ENCODE measurements around the gene DENND5A.

Gene DENND5A

GRCh38 chr11:9151631-9152030, 113.5 kb downstream of the DENND5A start:
- TF ChIP-seq EZH2phosphoT487 (IDR thresholded peaks at IDR 0.05; ENCODE audit: borderline replicate concordance, low read length) = no peak
- TF ChIP-seq CTCF (IDR thresholded peaks at IDR 0.05; ENCODE audit: low read depth, low read length, poor library complexity, severe bottlenecking) = no peak
- Histone ChIP-seq H3K27ac (ENCODE audit: low read depth, low read length) (no peak overlapping the region), H3K4me2 (ENCODE audit: low read length) (no peak overlapping the region), H3K27me3 (ENCODE audit: control insufficient read depth, low read length) (no peaks in the 10 kb centered on the region), H3K4me1 (ENCODE audit: control insufficient read depth, low read length) (no peaks in the 10 kb centered on the region), H3K9me3 (ENCODE audit: control insufficient read depth, insufficient read depth, low read length) (no peaks in the 10 kb centered on the region), H3K79me2 (ENCODE audit: control insufficient read depth, low read length) (no peaks in the 10 kb centered on the region), H3K4me3 (ENCODE audit: low read length) (no peak overlapping the region), H4K20me1 (ENCODE audit: control insufficient read depth, insufficient read depth, low read depth, low read length) (no peaks in the 10 kb centered on the region), H3K36me3 (ENCODE audit: control insufficient read depth, low read length) (no peaks in the 10 kb centered on the region), H3F3A (ENCODE audit: control insufficient read depth, insufficient read depth) (no peaks in the 10 kb centered on the region), H3K9me2 (replicated peaks; ENCODE audit: control insufficient read depth, low read length) (no peaks in the 10 kb centered on the region)

- no peaks in the 10 kb centered on the region for H3K4me1 ChIP-seq (ENCODE audit: control insufficient read depth, low read length)
- no peak overlapping the region for H3K4me2 ChIP-seq (ENCODE audit: low read length)
- H3K27me3 ChIP-seq (ENCODE audit: control insufficient read depth, low read length) = no peaks in the 10 kb centered on the region
- no peaks in the 10 kb centered on the region for H3F3A ChIP-seq (ENCODE audit: control insufficient read depth, insufficient read depth)
- TF ChIP-seq CTCF (IDR thresholded peaks at IDR 0.05; ENCODE audit: low read depth, low read length, poor library complexity, severe bottlenecking) = no peak
- TF ChIP-seq EZH2phosphoT487 (IDR thresholded peaks at IDR 0.05; ENCODE audit: borderline replicate concordance, low read length) = no peak
- no peaks in the 10 kb centered on the region for H3K79me2 ChIP-seq (ENCODE audit: control insufficient read depth, low read length)
- no peaks in the 10 kb centered on the region for H3K9me3 ChIP-seq (ENCODE audit: control insufficient read depth, insufficient read depth, low read length)
- H3K36me3 ChIP-seq (ENCODE audit: control insufficient read depth, low read length) = no peaks in the 10 kb centered on the region
- no peaks in the 10 kb centered on the region for H3K9me2 ChIP-seq (replicated peaks; ENCODE audit: control insufficient read depth, low read length)
- H3K27ac ChIP-seq (ENCODE audit: low read depth, low read length) = no peak overlapping the region
- no peak overlapping the region for H3K4me3 ChIP-seq (ENCODE audit: low read length)
- H4K20me1 ChIP-seq (ENCODE audit: control insufficient read depth, insufficient read depth, low read depth, low read length) = no peaks in the 10 kb centered on the region
Measured at GRCh38 chr11:9150926-9151325, 114.2 kb downstream of the DENND5A start.

- TF ChIP-seq EZH2phosphoT487 (IDR thresholded peaks at IDR 0.05; ENCODE audit: borderline replicate concordance, low read length) (no peak), CTCF (IDR thresholded peaks at IDR 0.05; ENCODE audit: low read depth, low read length, poor library complexity, severe bottlenecking) (no peak)
- Histone ChIP-seq H3F3A (ENCODE audit: control insufficient read depth, insufficient read depth) (no peaks in the 10 kb centered on the region), H3K27ac (ENCODE audit: low read depth, low read length) (no peak overlapping the region), H3K79me2 (ENCODE audit: control insufficient read depth, low read length) (no peaks in the 10 kb centered on the region), H3K9me2 (replicated peaks; ENCODE audit: control insufficient read depth, low read length) (no peaks in the 10 kb centered on the region), H3K4me2 (ENCODE audit: low read length) (no peak overlapping the region), H3K27me3 (ENCODE audit: control insufficient read depth, low read length) (no peaks in the 10 kb centered on the region), H4K20me1 (ENCODE audit: control insufficient read depth, insufficient read depth, low read depth, low read length) (no peaks in the 10 kb centered on the region), H3K9me3 (ENCODE audit: control insufficient read depth, insufficient read depth, low read length) (no peaks in the 10 kb centered on the region), H3K4me3 (ENCODE audit: low read length) (no peak overlapping the region), H3K4me1 (ENCODE audit: control insufficient read depth, low read length) (no peaks in the 10 kb centered on the region), H3K36me3 (ENCODE audit: control insufficient read depth, low read length) (no peaks in the 10 kb centered on the region)
Measured at GRCh38 chr11:9150501-9150900, 114.6 kb downstream of the DENND5A start.

- no peaks in the 10 kb centered on the region for H3K36me3 ChIP-seq (ENCODE audit: control insufficient read depth, low read length)
- H3K9me2 ChIP-seq (replicated peaks; ENCODE audit: control insufficient read depth, low read length) = no peaks in the 10 kb centered on the region
- H3K4me1 ChIP-seq (ENCODE audit: control insufficient read depth, low read length) = no peaks in the 10 kb centered on the region
- H3K27ac ChIP-seq (ENCODE audit: low read depth, low read length) = no peak overlapping the region
- TF ChIP-seq EZH2phosphoT487 (IDR thresholded peaks at IDR 0.05; ENCODE audit: borderline replicate concordance, low read length) = no peak
- no peak for TF ChIP-seq CTCF (IDR thresholded peaks at IDR 0.05; ENCODE audit: low read depth, low read length, poor library complexity, severe bottlenecking)
- no peaks in the 10 kb centered on the region for H3K27me3 ChIP-seq (ENCODE audit: control insufficient read depth, low read length)
- H3K4me2 ChIP-seq (ENCODE audit: low read length) = no peak overlapping the region
- H3K9me3 ChIP-seq (ENCODE audit: control insufficient read depth, insufficient read depth, low read length) = no peaks in the 10 kb centered on the region
- no peaks in the 10 kb centered on the region for H4K20me1 ChIP-seq (ENCODE audit: control insufficient read depth, insufficient read depth, low read depth, low read length)
- no peak overlapping the region for H3K4me3 ChIP-seq (ENCODE audit: low read length)
- H3K79me2 ChIP-seq (ENCODE audit: control insufficient read depth, low read length) = no peaks in the 10 kb centered on the region
- H3F3A ChIP-seq (ENCODE audit: control insufficient read depth, insufficient read depth) = no peaks in the 10 kb centered on the region
Measured at GRCh38 chr11:9148727-9149126, 116.4 kb downstream of the DENND5A start.

All from DOHH2 (cell line).